22Rv1 (cell line): Measurements from ENCODE around the gene ZFP36.

Source experiments
- ZFX ChIP-seq: fragments of 450-650 bp; IDR thresholded peaks from 2 replicates; pipeline ENCODE4 v1.6.1; 2017; ENCODE audit warnings: antibody characterized with exemption, borderline replicate concordance
- TF ChIP-seq, protein P1 (sequence below): fragments of 450-650 bp; IDR thresholded peaks from 2 replicates; pipeline ENCODE4 v1.5.1; 2017; ENCODE audit warnings: mild to moderate bottlenecking

DNA sequence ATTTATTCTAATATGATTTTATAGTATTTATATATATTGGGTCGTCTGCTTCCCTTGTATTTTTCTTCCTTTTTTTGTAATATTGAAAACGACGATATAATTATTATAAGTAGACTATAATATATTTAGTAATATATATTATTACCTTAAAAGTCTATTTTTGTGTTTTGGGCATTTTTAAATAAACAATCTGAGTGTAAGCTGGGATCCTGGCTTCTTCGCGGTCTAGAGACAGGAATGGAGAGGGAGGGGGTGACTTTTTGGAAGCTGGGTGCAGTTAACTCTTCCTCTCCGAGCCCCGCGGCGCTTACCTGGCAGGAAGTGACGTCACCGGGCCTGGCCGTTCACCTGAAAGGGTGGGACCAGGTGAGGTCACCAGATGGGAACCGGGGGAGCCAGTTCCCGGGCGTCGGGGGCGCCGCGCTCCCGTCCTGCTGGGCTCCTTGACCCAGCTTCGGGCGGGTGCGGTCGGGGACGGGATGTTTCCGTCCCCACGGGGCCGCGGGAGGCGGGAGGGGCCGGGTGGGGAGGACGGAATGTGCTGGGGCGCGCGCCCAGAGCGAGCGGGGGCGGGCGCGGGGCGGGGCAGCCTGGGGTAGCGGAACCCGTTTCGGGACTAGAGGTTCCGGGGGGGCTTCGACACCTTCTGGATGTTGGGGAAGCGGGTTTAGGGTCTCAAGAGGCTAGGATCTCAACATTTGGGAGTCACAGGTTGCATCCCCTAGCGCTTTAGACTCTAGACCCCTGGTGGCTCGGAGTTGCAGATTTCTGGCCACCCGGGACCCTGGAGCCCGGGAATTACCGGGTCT lies 2.8 kb downstream of the ZFP36 start:
- TF ChIP-seq, protein P1, sequence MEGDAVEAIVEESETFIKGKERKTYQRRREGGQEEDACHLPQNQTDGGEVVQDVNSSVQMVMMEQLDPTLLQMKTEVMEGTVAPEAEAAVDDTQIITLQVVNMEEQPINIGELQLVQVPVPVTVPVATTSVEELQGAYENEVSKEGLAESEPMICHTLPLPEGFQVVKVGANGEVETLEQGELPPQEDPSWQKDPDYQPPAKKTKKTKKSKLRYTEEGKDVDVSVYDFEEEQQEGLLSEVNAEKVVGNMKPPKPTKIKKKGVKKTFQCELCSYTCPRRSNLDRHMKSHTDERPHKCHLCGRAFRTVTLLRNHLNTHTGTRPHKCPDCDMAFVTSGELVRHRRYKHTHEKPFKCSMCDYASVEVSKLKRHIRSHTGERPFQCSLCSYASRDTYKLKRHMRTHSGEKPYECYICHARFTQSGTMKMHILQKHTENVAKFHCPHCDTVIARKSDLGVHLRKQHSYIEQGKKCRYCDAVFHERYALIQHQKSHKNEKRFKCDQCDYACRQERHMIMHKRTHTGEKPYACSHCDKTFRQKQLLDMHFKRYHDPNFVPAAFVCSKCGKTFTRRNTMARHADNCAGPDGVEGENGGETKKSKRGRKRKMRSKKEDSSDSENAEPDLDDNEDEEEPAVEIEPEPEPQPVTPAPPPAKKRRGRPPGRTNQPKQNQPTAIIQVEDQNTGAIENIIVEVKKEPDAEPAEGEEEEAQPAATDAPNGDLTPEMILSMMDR = no peak
- no peak for TF ChIP-seq ZFX
